ENCODE results near the gene HERPUD2. TPM values are rescaled to one million over a fixed set of nuclear protein-coding genes. Genes with fewer than 3 reads are reported as not detected.
"Not testable (repeated sequence)": the region's sequence is repeated elsewhere in the genome, so short reads cannot be mapped to it uniquely, and the experiment has no call there.

The HERPUD2 gene
- total RNA-seq, 4 donors from 2014 or later = 27.0 to 35.9 (median 29.9) TPM

- Histone ChIP-seq H3K4me1 (peaks cover 0 to 8% of the 10 kb centered on the region in 2 donors), H3K27ac (no peak overlapping the region), H3K27me3 (no peaks in the 10 kb centered on the region), H3K4me3 (replicated peaks in 1 of 3) (no peak overlapping the region), H3K9me3 (no peaks in the 10 kb centered on the region), H3K36me3 (no peaks in the 10 kb centered on the region)
- 81 to 93% methylated on average over 2 of the region's 2 CpGs for WGBS, 2 donors
- no peak for DNase-seq
- no peak for TF ChIP-seq CTCF (IDR thresholded peaks at IDR 0.05)
- no peak for TF ChIP-seq POLR2A (IDR thresholded peaks at IDR 0.05)
- intact Hi-C loops (cut with DNase I) = no loop called here
Observed at GRCh38 chr7:35699796-35700305, 4.9 kb upstream of the HERPUD2 start.

GRCh38 chr7:35698382-35698781, 3.4 kb upstream of the HERPUD2 start:
- H3K4me3 ChIP-seq (replicated peaks in 1 of 3); H3K27me3 ChIP-seq; H3K27ac ChIP-seq; H3K36me3 ChIP-seq; H3K4me1 ChIP-seq; intact Hi-C loops (cut with DNase I); DNase-seq; H3K9me3 ChIP-seq: not testable (repeated sequence)
- 91 to 96% methylated on average over 3 of the region's 3 CpGs for WGBS, 2 donors

GRCh38 chr7:35697414-35698175, 2.7 kb upstream of the HERPUD2 start:
- peaks cover 13 to 15% of the 10 kb centered on the region in 2 donors for H3K4me1 ChIP-seq
- H3K4me3 ChIP-seq (replicated peaks in 1 of 3) = no peak overlapping the region
- no peak for DNase-seq
- intact Hi-C loops (cut with DNase I) = no loop called here
- no peaks in the 10 kb centered on the region for H3K9me3 ChIP-seq
- TF ChIP-seq CTCF (IDR thresholded peaks at IDR 0.05) (no peak), POLR2A (IDR thresholded peaks at IDR 0.05) (no peak)
- H3K27me3 ChIP-seq = no peaks in the 10 kb centered on the region
- H3K36me3 ChIP-seq = no peaks in the 10 kb centered on the region
- 89 to 93% methylated on average over 10 of the region's 10 CpGs for WGBS, 2 donors
- H3K27ac ChIP-seq = no peak overlapping the region

DNA sequence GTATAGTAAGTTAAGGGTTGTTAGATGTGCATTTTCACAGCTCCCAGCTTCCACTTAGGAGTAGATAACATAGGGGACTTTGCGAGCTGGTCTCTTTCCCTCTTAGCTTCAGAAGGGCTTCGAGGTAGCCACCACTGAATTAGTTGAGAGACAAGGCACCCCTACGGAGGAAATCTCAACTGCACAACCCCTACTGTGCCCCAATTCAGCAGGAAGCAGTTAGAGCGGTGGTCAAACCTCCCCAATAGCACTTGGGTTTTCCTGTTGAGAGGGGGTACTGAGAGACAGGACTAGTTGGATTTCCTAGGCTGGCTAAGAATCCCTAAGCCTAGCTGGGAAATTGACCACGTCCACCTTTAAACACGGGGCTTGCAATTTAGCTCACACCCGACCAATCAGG, 1.1 kb upstream of the HERPUD2 start:
- peak overlapping the region in 1 of 3 donors; percentile 98 for H3K4me3 ChIP-seq (replicated peaks in 1 of 3)
- H3K9me3 ChIP-seq = no peaks in the 10 kb centered on the region
- intact Hi-C loops (cut with DNase I) = no loop called here
- no peaks in the 10 kb centered on the region for H3K27me3 ChIP-seq
- no peaks in the 10 kb centered on the region for H3K36me3 ChIP-seq
- no peak overlapping the region for H3K27ac ChIP-seq
- TF ChIP-seq POLR2A (IDR thresholded peaks at IDR 0.05) (no peak), CTCF (IDR thresholded peaks at IDR 0.05) (no peak)
- 85 to 96% methylated on average over 6 to 7 of the region's 7 CpGs for WGBS, 2 donors
- peaks cover 20 to 27% of the 10 kb centered on the region in 2 donors for H3K4me1 ChIP-seq
- DNase-seq = no peak

DNA sequence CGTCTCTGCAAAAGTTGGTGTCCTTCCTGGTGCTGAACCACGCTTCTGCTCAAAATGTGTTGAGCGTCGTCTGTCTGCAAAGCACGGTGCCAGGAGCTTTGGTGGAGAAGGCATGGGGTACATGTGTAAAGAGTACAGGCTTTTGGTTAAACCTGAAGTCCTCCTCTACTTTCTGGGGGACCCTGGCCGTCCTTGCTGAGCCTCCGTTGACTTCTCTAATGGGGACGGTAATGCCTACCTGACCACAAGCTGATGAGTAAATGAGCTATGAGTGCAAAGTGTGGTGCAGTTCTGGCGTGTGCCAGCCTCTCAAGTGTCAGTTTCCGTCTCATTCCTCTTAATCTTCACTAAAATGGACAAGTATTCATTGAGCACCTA, 527 bp upstream of the HERPUD2 start:
- H3K27ac ChIP-seq = peak overlapping the region; percentile 72 to 95 (median 92)
- DNase-seq = no peak
- peaks cover 20 to 27% of the 10 kb centered on the region in 2 donors for H3K4me1 ChIP-seq
- WGBS, 2 donors = 8 to 14% methylated on average over 9 to 10 of the region's 10 CpGs
- no peaks in the 10 kb centered on the region for H3K27me3 ChIP-seq
- intact Hi-C loops (cut with DNase I) = no loop called here
- no peaks in the 10 kb centered on the region for H3K9me3 ChIP-seq
- no peak for TF ChIP-seq CTCF (IDR thresholded peaks at IDR 0.05)
- peak overlapping the region; percentile 92 to 99 (median 98) for H3K4me3 ChIP-seq (replicated peaks in 1 of 3)
- no peaks in the 10 kb centered on the region for H3K36me3 ChIP-seq
